Sigmoid colon (tissue), 7 donors: ENCODE data around the gene CRYBA1. TPM values are rescaled to one million over a fixed set of nuclear protein-coding genes. Genes with fewer than 3 reads are reported as not detected.

ENCODE experiments used
- polyA plus RNA-seq, 3 donors: library from polyadenylated mRNA; stranded (reverse); fragments of 200-250 nt; gene quantifications; one replicate each; pipeline ENCODE4 v1.2.3, GENCODE V29; 2013
- total RNA-seq, 4 donors: library from RNA; depleted of rRNA; stranded (reverse); fragments of >200 nt; gene quantifications; one replicate each; pipeline ENCODE4 v1.1.0, GENCODE V29; 2016
- donor health status: healthy with polysubstance abuse.
- donor health status: Bipolar disorder and iron deficiency.
- donor health status: healthy.

Gene CRYBA1
- total and polyA plus RNA-seq, 7 donors: not detected

Other genes with a start within 250 kb of the CRYBA1 start
- gene SEZ6, start 240.8 kb upstream of the CRYBA1 start, total RNA-seq: under 1 TPM in 3 of 4 donors, not detected in 1; 0.36 to 0.99 (median 0.41) TPM
- gene SEZ6, start 240.8 kb upstream of the CRYBA1 start, polyA plus RNA-seq: under 1 TPM in 1 of 3 donors, not detected in 2; 0.67 TPM
- 10 to 100 TPM in 3 of 4 donors, 1 to 10 TPM in 1; 6.4 to 20.5 (median 11.4) TPM for gene PIPOX, start 203.7 kb upstream of the CRYBA1 start, total RNA-seq
- gene PIPOX, start 203.7 kb upstream of the CRYBA1 start, polyA plus RNA-seq: 1 to 10 TPM in 1 of 3 donors, under 1 TPM in 1, not detected in 1; 0.71 to 1.2 TPM
- gene MYO18A, start 66.5 kb upstream of the CRYBA1 start, total RNA-seq: 10 to 100 TPM; 28.2 to 90.3 (median 53.4) TPM
- gene MYO18A, start 66.5 kb upstream of the CRYBA1 start, polyA plus RNA-seq: 10 to 100 TPM; 24.0 to 92.6 (median 39.8) TPM
- gene NUFIP2, start 47.3 kb downstream of the CRYBA1 start, total RNA-seq: 10 to 100 TPM; 26.5 to 30.7 (median 27.4) TPM
- 10 to 100 TPM in 1 of 3 donors, 1 to 10 TPM in 2; 6.6 to 14.1 (median 6.7) TPM for gene NUFIP2, start 47.3 kb downstream of the CRYBA1 start, polyA plus RNA-seq
- 10 to 100 TPM; 46.3 to 65.4 (median 54.8) TPM for gene TAOK1, start 143.5 kb downstream of the CRYBA1 start, total RNA-seq
- 10 to 100 TPM in 1 of 3 donors, 1 to 10 TPM in 2; 3.6 to 10.8 (median 4.4) TPM for gene TAOK1, start 143.5 kb downstream of the CRYBA1 start, polyA plus RNA-seq